Neural cell (in vitro differentiated cells): ENCODE measurements around the gene TMEM117.

ENCODE experiments used
- EP300 ChIP-seq: fragments of 450-650 bp; conservative IDR thresholded peaks from 2 replicates; pipeline ENCODE4 v1.6.1; 2014; ENCODE audit warnings: antibody characterized with exemption, mild to moderate bottlenecking, moderate library complexity; ENCODE audit not compliant: poor library complexity, severe bottlenecking
- EZH2 ChIP-seq: fragments of 200-600, 300-800 bp; shearing (Covaris generic), sonication (generic); IDR thresholded peaks from 2 replicates; pipeline ENCODE4 v1.6.1; 2014; ENCODE audit warnings: antibody characterized with exemption, low read length, borderline replicate concordance, mild to moderate bottlenecking; ENCODE audit not compliant: insufficient read depth, poor library complexity, severe bottlenecking
- POLR2AphosphoS5 ChIP-seq: IDR thresholded peaks from 2 replicates; pipeline ENCODE4 v1.6.1; 2012
- RAD21 ChIP-seq: fragments of 450-650 bp; conservative IDR thresholded peaks from 2 replicates; pipeline ENCODE4 v1.6.1; 2014; ENCODE audit warnings: antibody characterized with exemption, mild to moderate bottlenecking, moderate library complexity
- SMC3 ChIP-seq: fragments of 450-650 bp; conservative IDR thresholded peaks from 2 replicates; pipeline ENCODE4 v1.6.1; 2014; ENCODE audit warnings: antibody characterized with exemption, mild to moderate bottlenecking, moderate library complexity; ENCODE audit not compliant: poor library complexity
- TAF1 ChIP-seq: IDR thresholded peaks from 2 replicates; pipeline ENCODE4 v1.6.1; 2012; ENCODE audit warnings: low read depth
- TF ChIP-seq, protein P1 (sequence below): fragments of 450-650 bp; IDR thresholded peaks from 2 replicates; pipeline ENCODE4 v1.5.1; 2014; ENCODE audit warnings: antibody characterized with exemption, mild to moderate bottlenecking, moderate library complexity; ENCODE audit not compliant: poor library complexity, severe bottlenecking
- TF ChIP-seq, protein P2 (sequence below): IDR thresholded peaks from 2 replicates; pipeline ENCODE4 v1.6.1; 2012; ENCODE audit warnings: borderline replicate concordance

DNA sequence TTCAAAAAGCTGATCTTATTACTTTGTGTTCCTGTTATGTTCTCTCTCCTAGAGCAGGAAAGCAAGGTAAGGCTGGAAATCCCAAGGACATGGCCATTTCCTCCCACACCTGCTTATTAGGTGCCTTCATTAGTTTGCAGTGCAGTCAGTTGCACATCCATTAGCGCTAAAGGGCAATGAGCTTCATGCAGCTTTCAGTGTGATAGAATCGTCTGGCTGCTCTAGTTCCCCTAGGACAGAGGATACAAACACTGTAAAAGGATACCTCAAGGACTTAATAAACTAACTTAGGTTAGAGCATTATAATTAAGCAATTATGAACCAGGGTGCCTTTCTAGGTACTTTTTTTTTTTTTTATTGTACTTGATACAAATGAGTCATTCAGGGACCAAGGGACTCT lies 21.1 kb downstream of the TMEM117 start:
- TF ChIP-seq EZH2 (no peak), TAF1 (no peak), RAD21 (no peak), EP300 (no peak), POLR2AphosphoS5 (peak; percentile 49), SMC3 (no peak)
- TF ChIP-seq, protein P1, sequence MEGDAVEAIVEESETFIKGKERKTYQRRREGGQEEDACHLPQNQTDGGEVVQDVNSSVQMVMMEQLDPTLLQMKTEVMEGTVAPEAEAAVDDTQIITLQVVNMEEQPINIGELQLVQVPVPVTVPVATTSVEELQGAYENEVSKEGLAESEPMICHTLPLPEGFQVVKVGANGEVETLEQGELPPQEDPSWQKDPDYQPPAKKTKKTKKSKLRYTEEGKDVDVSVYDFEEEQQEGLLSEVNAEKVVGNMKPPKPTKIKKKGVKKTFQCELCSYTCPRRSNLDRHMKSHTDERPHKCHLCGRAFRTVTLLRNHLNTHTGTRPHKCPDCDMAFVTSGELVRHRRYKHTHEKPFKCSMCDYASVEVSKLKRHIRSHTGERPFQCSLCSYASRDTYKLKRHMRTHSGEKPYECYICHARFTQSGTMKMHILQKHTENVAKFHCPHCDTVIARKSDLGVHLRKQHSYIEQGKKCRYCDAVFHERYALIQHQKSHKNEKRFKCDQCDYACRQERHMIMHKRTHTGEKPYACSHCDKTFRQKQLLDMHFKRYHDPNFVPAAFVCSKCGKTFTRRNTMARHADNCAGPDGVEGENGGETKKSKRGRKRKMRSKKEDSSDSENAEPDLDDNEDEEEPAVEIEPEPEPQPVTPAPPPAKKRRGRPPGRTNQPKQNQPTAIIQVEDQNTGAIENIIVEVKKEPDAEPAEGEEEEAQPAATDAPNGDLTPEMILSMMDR: no peak
- TF ChIP-seq, protein P2, sequence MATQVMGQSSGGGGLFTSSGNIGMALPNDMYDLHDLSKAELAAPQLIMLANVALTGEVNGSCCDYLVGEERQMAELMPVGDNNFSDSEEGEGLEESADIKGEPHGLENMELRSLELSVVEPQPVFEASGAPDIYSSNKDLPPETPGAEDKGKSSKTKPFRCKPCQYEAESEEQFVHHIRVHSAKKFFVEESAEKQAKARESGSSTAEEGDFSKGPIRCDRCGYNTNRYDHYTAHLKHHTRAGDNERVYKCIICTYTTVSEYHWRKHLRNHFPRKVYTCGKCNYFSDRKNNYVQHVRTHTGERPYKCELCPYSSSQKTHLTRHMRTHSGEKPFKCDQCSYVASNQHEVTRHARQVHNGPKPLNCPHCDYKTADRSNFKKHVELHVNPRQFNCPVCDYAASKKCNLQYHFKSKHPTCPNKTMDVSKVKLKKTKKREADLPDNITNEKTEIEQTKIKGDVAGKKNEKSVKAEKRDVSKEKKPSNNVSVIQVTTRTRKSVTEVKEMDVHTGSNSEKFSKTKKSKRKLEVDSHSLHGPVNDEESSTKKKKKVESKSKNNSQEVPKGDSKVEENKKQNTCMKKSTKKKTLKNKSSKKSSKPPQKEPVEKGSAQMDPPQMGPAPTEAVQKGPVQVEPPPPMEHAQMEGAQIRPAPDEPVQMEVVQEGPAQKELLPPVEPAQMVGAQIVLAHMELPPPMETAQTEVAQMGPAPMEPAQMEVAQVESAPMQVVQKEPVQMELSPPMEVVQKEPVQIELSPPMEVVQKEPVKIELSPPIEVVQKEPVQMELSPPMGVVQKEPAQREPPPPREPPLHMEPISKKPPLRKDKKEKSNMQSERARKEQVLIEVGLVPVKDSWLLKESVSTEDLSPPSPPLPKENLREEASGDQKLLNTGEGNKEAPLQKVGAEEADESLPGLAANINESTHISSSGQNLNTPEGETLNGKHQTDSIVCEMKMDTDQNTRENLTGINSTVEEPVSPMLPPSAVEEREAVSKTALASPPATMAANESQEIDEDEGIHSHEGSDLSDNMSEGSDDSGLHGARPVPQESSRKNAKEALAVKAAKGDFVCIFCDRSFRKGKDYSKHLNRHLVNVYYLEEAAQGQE: no peak
